PC-3 (cell line): ENCODE measurements around the gene RCOR1. TPM values are rescaled to one million over a fixed set of nuclear protein-coding genes. Genes with fewer than 3 reads are reported as not detected.

Experiments
- ATAC-seq: fragments of 200-7000 bp; cut with Tn5 transposase; 2 replicates; pipeline ENCODE4 v1.9.1; 2020; ENCODE audit warnings: mild to moderate bottlenecking, moderate library complexity
- BruUV-seq: library from RNA; stranded (reverse); fragments of 400-500 nt; replicated peaks from 2 replicates; lab custom pipeline; 2021; lab: Mats Ljungman, UMichigan
- CTCF ChIA-PET: fragments of 300-600 bp; sonication (Branson Sonifier 250); formaldehyde crosslinking; loops from one replicate; lab custom pipeline; 2022; ENCODE audit warnings: antibody characterized with exemption; lab: Charles Lee
- POLR2A ChIA-PET: fragments of 300-600 bp; sonication (Branson Sonifier 250); formaldehyde crosslinking; loops from one replicate; lab custom pipeline; 2022; ENCODE audit warnings: antibody characterized with exemption; ENCODE audit not compliant: unreplicated experiment; lab: Charles Lee
- DNase-seq: peaks from one replicate; pipeline ENCODE4 v3.0.0-alpha.2; 2015
- H2AFZ ChIP-seq: fragments of 300-600 bp; sonication (generic); 2 replicates; pipeline ENCODE4 v1.6.0; 2016; ENCODE audit warnings: antibody characterized with exemption, low read length
- H3F3A ChIP-seq: fragments of 300-600 bp; sonication (generic); one replicate; pipeline ENCODE4 v1.6.0; 2017; ENCODE audit warnings: antibody characterized with exemption, low read length, control low read depth, mild to moderate bottlenecking; ENCODE audit not compliant: unreplicated experiment
- H3K27ac ChIP-seq: fragments of 300-600 bp; sonication (generic); 2 replicates; pipeline ENCODE4 v1.5.1; 2016; ENCODE audit warnings: mild to moderate bottlenecking, low read length
- H3K27me3 ChIP-seq: fragments of 300-600 bp; sonication (generic); 2 replicates; pipeline ENCODE4 v1.6.1; 2016; ENCODE audit warnings: low read length, mixed read lengths
- H3K36me3 ChIP-seq: fragments of 300-600 bp; sonication (generic); 2 replicates; pipeline ENCODE4 v1.6.1; 2016; ENCODE audit warnings: low read depth, mixed run types, low read length, mixed read lengths
- H3K4me1 ChIP-seq: fragments of 300-600 bp; sonication (generic); 2 replicates; pipeline ENCODE4 v1.5.1; 2016; ENCODE audit warnings: low read length; ENCODE audit not compliant: insufficient read depth
- H3K4me2 ChIP-seq: fragments of 300-600 bp; sonication (generic); 2 replicates; pipeline ENCODE4 v1.6.0; 2016; ENCODE audit warnings: low read length
- H3K4me3 ChIP-seq: fragments of 300-600 bp; sonication (generic); 2 replicates; pipeline ENCODE4 v1.5.1; 2016; ENCODE audit warnings: mild to moderate bottlenecking, low read length, mixed read lengths
- H3K79me2 ChIP-seq: fragments of 300-600 bp; sonication (generic); 2 replicates; pipeline ENCODE4 v1.6.1; 2017; ENCODE audit warnings: low read length, mixed read lengths
- H3K9ac ChIP-seq: fragments of 300-600 bp; sonication (generic); 2 replicates; pipeline ENCODE4 v1.6.0; 2016; ENCODE audit warnings: mild to moderate bottlenecking, low read length
- H3K9me2 ChIP-seq: fragments of 300-600 bp; sonication (generic); replicated peaks from 2 replicates; pipeline ENCODE4 v1.6.1; 2016; ENCODE audit warnings: mixed run types, low read length, mixed read lengths
- H3K9me3 ChIP-seq: fragments of 300-600 bp; sonication (generic); 2 replicates; pipeline ENCODE4 v1.6.1; 2016; ENCODE audit warnings: low read length, mixed read lengths
- H4K20me1 ChIP-seq: fragments of 300-600 bp; sonication (generic); 2 replicates; pipeline ENCODE4 v1.6.1; 2016; ENCODE audit warnings: low read length, mixed read lengths
- EZH2 ChIP-seq: fragments of 300-600 bp; sonication (generic); IDR thresholded peaks from one replicate; pipeline ENCODE4 v1.6.1; 2017; ENCODE audit warnings: antibody characterized with exemption, mild to moderate bottlenecking, low read length; ENCODE audit not compliant: unreplicated experiment
- EZH2phosphoT487 ChIP-seq: fragments of 300-600 bp; sonication (generic); IDR thresholded peaks from 2 replicates; pipeline ENCODE4 v1.6.1; 2018; ENCODE audit warnings: mild to moderate bottlenecking, antibody characterized with exemption, low read length, borderline replicate concordance
- intact Hi-C: fragments of 100-400 bp; cut with micrococcal nuclease; formaldehyde crosslinking; loops from 2 replicates; pipeline ENCODE4 v1.9.0; 2023
- total RNA-seq: library from RNA; depleted of rRNA; stranded (reverse); fragments of >200 nt; gene quantifications from 2 replicates; pipeline ENCODE4 v1.2.3, GENCODE V29; 2014
- TF ChIP-seq, protein P1 (sequence below): fragments of 300-600 bp; sonication (generic); conservative IDR thresholded peaks from 2 replicates; pipeline ENCODE4 v1.5.1; 2017; ENCODE audit warnings: antibody characterized with exemption, low read depth, mild to moderate bottlenecking, low read length

RCOR1 gene
- total RNA-seq, 1 experiment from 2014 or later: 22.2 TPM

DNA sequence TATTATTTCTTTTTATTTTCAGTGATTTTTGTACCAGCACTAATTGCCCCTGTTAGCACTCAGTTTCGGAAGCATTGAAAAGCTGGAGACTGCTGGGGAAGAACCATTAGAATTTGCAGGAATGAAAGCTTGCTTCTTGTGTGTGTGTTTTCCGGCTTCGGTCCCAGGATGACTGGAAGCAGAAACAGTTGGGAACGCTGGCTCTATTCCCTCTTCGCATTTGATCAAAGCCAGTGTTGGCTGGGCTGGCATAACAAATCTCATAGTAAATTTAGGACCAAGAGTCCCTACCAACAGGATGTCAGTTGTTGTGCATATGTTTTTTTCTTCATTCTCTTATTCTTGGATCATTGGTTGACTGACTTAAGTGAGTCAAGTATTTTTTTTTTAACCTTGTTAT lies 131.2 kb downstream of the RCOR1 start:
- no peaks in the 10 kb centered on the region for H3K9me3 ChIP-seq
- DNase-seq: no peak
- no peak overlapping the region for H2AFZ ChIP-seq
- H3K9me2 ChIP-seq: no peaks in the 10 kb centered on the region
- H4K20me1 ChIP-seq: no peaks in the 10 kb centered on the region
- ChIA-PET POLR2A (no interaction called here), CTCF (no interaction called here)
- intact Hi-C loops: no loop called here
- BruUV-seq: no TSS peak
- peaks cover 48% of the 10 kb centered on the region for H3K36me3 ChIP-seq
- H3K4me2 ChIP-seq: no peak overlapping the region
- H3F3A ChIP-seq: no peaks in the 10 kb centered on the region
- no peaks in the 10 kb centered on the region for H3K79me2 ChIP-seq
- no peaks in the 10 kb centered on the region for H3K27me3 ChIP-seq
- H3K9ac ChIP-seq: no peak overlapping the region
- no peak overlapping the region for H3K27ac ChIP-seq
- TF ChIP-seq EZH2: no peak
- TF ChIP-seq, protein P1, sequence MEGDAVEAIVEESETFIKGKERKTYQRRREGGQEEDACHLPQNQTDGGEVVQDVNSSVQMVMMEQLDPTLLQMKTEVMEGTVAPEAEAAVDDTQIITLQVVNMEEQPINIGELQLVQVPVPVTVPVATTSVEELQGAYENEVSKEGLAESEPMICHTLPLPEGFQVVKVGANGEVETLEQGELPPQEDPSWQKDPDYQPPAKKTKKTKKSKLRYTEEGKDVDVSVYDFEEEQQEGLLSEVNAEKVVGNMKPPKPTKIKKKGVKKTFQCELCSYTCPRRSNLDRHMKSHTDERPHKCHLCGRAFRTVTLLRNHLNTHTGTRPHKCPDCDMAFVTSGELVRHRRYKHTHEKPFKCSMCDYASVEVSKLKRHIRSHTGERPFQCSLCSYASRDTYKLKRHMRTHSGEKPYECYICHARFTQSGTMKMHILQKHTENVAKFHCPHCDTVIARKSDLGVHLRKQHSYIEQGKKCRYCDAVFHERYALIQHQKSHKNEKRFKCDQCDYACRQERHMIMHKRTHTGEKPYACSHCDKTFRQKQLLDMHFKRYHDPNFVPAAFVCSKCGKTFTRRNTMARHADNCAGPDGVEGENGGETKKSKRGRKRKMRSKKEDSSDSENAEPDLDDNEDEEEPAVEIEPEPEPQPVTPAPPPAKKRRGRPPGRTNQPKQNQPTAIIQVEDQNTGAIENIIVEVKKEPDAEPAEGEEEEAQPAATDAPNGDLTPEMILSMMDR: no peak
- no peak for TF ChIP-seq EZH2phosphoT487
- no peak overlapping the region for H3K4me3 ChIP-seq
- H3K4me1 ChIP-seq: no peaks in the 10 kb centered on the region
- no peak for ATAC-seq

DNA sequence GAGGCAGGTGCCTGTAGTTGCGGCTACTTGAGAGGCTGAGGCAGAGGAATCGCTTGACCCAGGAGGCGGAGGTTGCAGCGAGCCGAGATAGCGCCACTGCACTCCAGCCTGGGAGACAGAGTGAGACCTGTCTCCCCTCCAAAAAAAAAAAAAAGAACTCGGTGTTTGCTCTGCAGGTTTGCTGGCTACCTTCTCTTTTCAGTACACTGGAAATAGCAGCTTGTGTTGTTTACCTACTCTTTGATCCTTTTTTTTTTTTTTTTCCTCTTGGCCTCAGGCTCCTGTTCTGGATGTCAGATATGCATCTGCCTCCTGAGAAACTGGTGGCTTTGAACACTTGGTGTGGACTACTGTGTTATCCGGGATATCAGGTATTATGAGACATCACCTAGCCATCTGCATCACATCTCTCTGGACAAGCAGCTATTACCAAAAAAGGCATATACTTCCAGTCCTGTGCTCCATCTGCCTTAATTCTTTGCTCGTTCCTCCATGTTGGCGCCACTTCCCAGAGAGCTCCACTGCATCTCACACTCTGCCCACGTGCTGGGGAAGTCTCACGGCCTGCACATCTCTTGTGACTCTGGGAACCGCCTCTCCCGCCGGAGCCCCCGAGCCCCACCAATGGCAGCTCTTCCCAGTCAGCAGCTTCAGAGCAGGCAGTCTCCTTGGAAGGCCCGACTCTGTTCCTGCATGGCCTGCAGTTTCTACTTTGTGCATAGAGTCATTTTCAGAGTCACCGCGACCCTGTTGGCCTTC lies 133.9 kb downstream of the RCOR1 start:
- intact Hi-C loops: no loop called here
- no peaks in the 10 kb centered on the region for H3K9me2 ChIP-seq
- no peak for DNase-seq
- H3K4me3 ChIP-seq: no peak overlapping the region
- no TSS peak for BruUV-seq
- ChIA-PET POLR2A (no interaction called here), CTCF (interaction anchor here (0.6 kb wide), 1 partner anchor 10 kb away, joined by 8 read pairs; no protein-coding TSS in a partner anchor)
- no peaks in the 10 kb centered on the region for H3K27me3 ChIP-seq
- H3K36me3 ChIP-seq: peaks cover 52% of the 10 kb centered on the region
- H3K4me1 ChIP-seq: no peaks in the 10 kb centered on the region
- H3K27ac ChIP-seq: no peak overlapping the region
- H3K4me2 ChIP-seq: no peak overlapping the region
- H4K20me1 ChIP-seq: no peaks in the 10 kb centered on the region
- no peaks in the 10 kb centered on the region for H3F3A ChIP-seq
- ATAC-seq: no peak
- H3K9ac ChIP-seq: no peak overlapping the region
- H2AFZ ChIP-seq: no peak overlapping the region
- TF ChIP-seq, protein P1: no peak
- TF ChIP-seq EZH2 (no peak), EZH2phosphoT487 (no peak)
- H3K79me2 ChIP-seq: no peaks in the 10 kb centered on the region
- no peaks in the 10 kb centered on the region for H3K9me3 ChIP-seq
